NCI-H524 treated with DMSO at 0.1 percent for 48 hours (cell line): Measurements from ENCODE around the gene ANKLE2.
"Not testable (repeated sequence)": the region's sequence is repeated elsewhere in the genome, so short reads cannot be mapped to it uniquely, and the experiment has no call there.

ENCODE experiments used
- DNase-seq: peaks from one replicate; lab custom pipeline; 2025; lab: John Stamatoyannopoulos, UW

The ANKLE2 gene

GRCh38 chr12:132776816-132777568 is 15.4 kb upstream of the ANKLE2 start:
- DNase-seq = no peak

DNA sequence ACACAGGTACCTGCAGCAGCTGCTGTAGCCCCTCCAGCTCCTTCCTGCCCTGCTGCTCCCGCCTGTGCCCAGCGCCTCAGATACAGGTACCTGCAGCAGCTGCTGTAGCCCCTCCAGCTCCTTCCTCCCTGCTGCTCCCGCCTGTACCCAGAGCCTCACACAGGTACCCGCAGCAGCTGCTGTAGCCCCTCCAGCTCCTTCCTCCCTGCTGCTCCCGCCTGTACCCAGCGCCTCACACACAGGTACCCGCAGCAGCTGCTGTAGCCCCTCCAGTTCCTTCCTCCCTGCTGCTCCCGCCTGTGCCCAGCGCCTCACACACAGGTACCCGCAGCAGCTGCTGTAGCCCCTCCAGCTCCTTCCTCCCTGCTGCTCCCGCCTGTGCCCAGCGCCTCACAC is 14.6 kb upstream of the ANKLE2 start:
- not testable (repeated sequence) for DNase-seq

GRCh38 chr12:132775502-132776229 is 14.0 kb upstream of the ANKLE2 start:
- DNase-seq = no peak

- no peak for DNase-seq
Measured at GRCh38 chr12:132774646-132775275, 13.1 kb upstream of the ANKLE2 start.

DNA sequence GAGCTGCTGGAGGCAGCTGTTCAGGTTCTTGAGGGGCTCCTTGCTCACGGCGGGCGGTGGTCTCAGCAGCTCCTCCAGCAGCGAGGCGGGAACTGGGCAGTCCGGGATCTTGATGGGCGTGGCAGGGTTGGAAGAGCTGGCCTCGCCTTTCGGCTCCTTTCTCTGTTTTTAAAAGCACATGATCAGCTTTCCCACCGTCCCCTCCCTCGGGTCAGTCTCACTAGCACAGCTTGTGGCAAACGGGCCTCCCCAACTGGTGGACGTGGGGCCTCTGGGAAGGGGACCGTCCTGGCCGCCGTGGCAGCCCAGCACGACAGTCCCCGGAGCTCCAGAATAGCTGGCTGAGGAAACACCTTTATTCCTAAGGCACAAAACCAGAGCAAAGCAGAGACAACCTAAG is 12.5 kb upstream of the ANKLE2 start:
- no peak for DNase-seq

DNA sequence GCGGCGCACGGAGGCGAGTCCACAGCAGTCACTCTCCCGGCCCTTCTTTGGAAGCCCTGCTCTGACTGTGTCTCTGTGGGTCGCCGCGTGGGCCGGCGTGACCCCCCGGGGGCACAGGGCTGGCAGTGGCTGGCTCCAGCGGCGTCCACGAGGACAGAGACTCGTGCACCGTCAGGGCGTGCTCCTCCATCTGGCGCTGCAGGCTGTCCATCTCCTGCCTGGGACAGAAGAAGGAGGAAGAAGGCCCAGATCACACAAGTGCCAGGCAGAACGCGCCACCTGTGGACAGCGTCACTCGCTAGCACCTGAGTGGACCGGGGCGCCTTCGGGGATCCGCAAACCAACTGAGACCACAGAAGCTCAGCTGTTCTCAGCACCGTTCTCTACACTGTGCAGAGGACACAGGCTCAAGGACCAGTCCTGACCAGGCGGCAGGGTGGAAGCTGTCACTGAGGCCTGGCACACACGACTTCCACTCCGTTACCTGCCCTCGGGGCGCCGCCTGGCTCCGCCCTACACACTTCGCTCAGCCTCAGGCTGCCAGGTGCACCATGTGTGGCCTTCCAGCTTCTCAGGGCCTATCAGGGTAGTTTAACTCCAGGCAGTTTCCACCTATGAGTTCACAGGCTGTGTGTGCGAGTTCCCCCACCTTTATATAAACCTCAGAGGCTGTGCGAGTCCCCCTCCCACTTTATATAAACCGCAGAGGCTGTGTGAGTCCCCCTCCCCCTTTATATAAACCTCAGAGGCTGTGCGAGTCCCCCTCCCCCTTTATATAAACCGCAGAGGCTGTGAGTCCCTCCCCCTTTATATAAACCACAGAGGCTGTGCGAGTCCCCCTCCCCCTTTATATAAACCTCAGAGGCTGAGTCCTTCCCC is 11.7 kb upstream of the ANKLE2 start:
- DNase-seq = no peak

- DNase-seq = no peak
Measured at GRCh38 chr12:132772606-132773005, 11.0 kb upstream of the ANKLE2 start.

- no peak for DNase-seq
Measured at GRCh38 chr12:132771126-132771838, 9.7 kb upstream of the ANKLE2 start.

DNA sequence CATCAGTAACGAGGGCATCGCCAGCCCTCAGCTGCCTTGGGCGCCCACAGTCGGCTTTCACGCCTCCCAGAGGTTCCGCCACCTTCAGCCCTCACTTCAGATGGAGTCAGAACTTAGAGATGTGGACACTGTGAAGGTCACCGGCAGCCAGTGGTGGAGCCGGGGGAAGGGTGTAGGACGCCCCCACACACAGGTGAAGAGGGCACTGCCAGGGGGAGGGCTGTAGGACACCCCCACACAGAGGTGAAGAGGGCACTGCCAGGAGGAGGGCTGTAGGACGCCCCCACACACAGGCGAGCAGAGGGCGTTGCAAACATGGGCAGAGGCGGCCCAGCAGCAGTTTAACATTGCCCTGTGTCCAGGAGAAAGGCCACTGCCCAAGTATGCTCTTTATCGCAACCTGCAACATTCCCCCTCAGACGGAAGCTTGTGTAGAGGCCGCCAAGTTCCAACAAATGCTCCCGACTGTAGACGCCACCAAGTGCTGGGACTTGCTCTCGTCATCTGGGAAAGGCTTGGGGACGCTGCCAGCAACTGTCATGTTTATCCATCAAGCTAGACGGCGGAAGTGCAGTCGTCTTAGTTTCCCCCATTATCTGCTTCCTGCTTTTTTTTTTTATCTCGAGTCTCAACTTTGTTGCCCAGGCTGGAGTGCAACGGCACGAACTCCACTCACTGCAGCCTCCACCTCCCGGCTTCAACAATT is 4.9 kb upstream of the ANKLE2 start:
- DNase-seq = no peak

DNA sequence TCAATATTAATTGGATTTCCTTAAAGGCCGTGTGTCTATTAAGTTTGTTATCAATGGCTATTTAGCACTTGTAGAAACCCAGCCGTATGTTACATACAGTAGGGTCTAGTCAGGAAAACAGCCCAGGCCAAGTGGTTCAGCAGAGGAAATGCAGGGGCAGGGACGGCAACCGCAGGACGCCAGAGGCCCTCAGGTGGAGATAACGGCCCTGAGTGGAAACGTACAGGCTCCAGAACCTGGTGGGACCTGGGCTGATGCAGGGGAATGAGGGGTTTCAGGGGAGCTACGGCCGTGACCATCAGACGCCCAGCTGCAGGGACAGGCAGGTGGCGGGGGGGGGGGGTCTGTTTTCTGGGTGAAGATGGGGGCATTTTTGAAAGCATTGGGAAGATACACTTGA is 3.7 kb upstream of the ANKLE2 start:
- no peak for DNase-seq

DNA sequence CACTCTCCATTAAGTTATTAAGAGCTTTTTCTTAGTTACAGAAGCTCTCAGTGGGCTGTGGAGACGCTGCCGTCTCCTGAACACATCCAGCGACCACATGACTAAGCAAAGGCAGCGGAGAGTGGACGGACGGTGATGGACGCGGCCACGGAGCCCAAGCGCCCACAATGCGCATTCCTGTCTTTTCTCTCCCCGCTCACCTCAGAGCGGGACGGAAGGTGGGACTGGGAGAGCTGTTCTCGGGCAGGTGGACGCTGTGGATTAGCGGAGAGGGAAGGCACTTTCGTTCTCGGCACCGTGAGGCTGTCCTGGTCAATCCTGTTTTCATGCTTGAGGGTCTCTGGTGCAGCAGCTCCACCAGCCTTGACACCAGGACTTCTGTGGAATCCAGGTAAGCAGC is 2.6 kb upstream of the ANKLE2 start:
- DNase-seq = no peak

DNA sequence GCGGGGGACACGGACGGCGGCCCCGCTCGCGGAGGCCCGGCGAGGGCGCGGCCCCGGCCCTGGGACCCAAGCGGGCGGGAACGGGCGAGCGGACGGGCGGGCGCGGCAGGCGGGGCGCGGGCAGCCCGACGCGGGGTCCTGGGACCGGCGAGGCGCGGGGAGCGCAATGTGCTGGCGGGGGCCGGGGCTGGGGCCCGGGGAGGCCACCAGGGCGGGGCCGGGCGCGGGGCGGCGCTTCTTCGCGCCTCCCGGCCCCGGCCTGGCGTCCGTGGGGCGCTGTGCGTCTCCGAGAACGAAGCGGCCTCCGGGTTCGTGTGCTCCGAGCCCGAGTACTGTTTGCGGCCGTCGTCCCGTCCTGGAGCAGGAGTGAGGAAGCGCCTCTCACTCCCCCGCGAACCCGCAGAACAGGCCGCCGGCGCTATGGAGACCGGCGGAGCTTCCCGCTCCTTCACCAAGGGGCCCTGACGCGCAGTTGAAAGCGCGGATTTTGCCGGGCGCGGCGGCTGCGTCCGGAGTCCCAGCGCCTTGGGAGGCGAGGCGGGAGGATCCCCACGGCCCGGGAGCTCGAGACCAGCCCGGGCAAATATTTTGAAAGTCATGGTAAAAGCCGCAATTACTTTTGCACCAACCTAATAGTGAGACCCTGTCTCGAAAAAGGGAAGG is 420 bp upstream of the ANKLE2 start:
- DNase-seq = no peak

GRCh38 chr12:132759359-132759758 is 2.3 kb downstream of the ANKLE2 start:
- no peak for DNase-seq

GRCh38 chr12:132758825-132759224 is 2.8 kb downstream of the ANKLE2 start:
- DNase-seq = not testable (repeated sequence)

- DNase-seq = no peak
Measured at GRCh38 chr12:132754160-132754932, 7.3 kb downstream of the ANKLE2 start.

GRCh38 chr12:132753670-132754069 is 8.0 kb downstream of the ANKLE2 start:
- DNase-seq = not testable (repeated sequence)

- DNase-seq = no peak
Measured at GRCh38 chr12:132748319-132748718, 13.3 kb downstream of the ANKLE2 start.

DNA sequence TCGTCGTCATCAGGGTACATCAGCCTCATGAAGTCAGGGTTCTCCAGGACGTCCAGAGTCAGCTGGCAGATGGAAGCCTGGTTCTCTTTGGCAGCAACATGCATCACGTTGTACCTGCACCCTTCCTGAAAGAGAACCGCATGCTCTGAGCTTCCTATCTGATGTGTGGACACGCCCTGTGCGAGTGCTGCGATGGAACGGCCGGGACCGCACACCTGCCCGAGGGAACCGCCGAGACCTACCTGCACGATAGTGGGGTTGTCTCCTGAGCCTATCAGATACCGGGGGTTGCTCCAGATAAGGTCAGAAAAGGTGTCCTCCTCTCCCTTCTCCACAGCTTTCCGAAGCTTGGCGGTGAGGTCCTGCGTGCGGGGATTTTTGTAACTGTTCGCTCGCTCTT is 13.7 kb downstream of the ANKLE2 start:
- DNase-seq = no peak

- DNase-seq = no peak
Measured at GRCh38 chr12:132747395-132747794, 14.2 kb downstream of the ANKLE2 start.
